Stimulated activated CD8-positive, alpha-beta memory T cell treated with anti-CD3 and anti-CD28 coated beads, Interleukin-4, amount 100 ng/mL, for 4 hours (primary cell): ENCODE data around the gene MYBPC2.
A peak's percentile ranks its signal among the peaks of the same experiment; 100 is the strongest.

ENCODE experiments used
- DNase-seq, 2 donors: peaks; one replicate each; pipeline ENCODE4 v3.0.0-alpha.2; 2020; ENCODE audit warnings: low read depth in 2 of 2, low spot score in 1 of 2

Gene MYBPC2

DNA sequence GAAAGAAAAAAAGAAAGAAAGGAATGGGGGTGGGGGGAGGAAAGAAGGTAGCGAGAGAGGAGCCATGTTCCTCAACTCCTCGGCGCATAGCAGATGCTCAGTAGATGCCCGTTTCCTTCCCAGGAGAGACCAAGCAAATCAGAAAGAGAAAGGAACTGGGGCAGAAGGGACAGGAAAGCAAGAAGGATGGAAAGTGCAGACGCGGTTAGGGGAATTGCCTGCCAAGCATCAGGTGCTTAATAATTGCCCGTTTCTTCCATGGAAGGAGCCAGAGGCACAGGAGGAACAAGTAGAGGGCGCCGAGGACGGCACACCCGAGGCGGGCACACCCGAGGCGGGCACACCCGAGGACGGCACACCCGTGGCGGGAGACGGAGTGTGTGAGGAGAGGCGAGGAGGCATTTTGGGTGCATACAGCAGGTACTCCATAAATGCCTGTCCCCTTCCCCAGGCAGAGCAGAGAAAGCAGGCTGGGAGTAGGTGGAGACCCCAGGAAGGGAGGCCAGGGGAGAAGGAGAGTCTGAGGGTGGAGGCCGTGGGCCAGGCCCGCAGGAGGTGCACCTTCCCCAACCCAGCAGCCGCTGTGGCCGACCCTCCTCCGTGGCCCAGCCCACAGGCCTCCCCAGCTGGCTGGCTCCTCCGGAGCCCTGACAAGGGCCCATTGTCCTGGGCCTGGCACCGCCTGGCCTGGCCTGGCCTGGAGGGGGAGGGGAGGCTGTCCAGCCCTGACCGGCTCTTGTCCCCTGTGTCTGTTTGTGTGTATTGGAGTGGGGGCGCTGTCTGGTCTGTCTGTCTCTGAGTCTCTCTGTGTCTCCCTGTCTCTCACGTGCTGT is 63.7 kb downstream of the MYBPC2 start:
- DNase-seq = no peak

GRCh38 chr19:50497022-50497405 is 64.3 kb downstream of the MYBPC2 start:
- no peak for DNase-seq

DNA sequence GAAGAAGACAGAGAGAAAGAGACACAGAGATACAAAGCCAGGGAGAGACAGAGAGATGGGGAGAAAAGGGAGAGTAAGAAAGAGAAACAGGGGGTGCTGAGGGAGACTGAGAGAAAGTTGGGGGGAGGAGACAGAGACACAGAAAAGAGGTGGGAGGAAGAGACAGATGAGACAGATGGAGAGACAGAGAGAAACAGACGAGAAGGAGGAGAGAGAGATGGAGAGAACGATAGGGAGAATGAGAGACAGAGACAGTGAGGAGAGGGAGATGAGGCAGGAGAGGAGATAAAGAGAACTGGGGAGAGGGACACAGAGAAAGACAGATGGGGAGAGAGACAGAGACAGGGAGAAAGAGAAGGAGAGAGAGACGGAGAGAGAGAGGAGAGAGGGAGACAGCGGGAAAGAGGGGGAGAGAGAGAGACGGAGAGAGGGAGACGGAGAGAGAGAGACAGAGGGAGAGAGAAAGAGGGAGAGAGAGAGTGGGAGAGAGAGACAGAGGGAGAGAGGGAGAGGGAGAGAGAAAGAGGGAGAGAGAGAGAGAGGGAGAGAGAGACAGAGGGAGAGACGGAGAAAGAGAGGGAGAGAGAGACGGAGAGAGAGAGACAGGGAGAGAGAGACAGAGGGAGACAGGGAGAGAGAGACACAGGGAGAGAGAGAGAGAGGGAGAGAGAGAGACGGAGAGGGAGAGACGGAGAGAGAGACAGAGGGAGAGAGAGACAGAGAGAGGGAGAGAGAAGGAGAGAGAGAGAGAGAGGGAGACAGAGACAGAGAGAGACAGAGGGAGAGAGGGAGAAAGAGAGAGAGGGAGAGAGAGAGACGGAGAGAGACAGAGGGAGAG is 65.7 kb downstream of the MYBPC2 start:
- no peak for DNase-seq

- DNase-seq = no peak
Measured at GRCh38 chr19:50500060-50500752, 67.5 kb downstream of the MYBPC2 start.

- no peak for DNase-seq
Measured at GRCh38 chr19:50500753-50501151, 68.1 kb downstream of the MYBPC2 start.

- DNase-seq = no peak
Measured at GRCh38 chr19:50501186-50501567, 68.5 kb downstream of the MYBPC2 start.

- DNase-seq = no peak
Measured at GRCh38 chr19:50501568-50502475, 69.1 kb downstream of the MYBPC2 start.

DNA sequence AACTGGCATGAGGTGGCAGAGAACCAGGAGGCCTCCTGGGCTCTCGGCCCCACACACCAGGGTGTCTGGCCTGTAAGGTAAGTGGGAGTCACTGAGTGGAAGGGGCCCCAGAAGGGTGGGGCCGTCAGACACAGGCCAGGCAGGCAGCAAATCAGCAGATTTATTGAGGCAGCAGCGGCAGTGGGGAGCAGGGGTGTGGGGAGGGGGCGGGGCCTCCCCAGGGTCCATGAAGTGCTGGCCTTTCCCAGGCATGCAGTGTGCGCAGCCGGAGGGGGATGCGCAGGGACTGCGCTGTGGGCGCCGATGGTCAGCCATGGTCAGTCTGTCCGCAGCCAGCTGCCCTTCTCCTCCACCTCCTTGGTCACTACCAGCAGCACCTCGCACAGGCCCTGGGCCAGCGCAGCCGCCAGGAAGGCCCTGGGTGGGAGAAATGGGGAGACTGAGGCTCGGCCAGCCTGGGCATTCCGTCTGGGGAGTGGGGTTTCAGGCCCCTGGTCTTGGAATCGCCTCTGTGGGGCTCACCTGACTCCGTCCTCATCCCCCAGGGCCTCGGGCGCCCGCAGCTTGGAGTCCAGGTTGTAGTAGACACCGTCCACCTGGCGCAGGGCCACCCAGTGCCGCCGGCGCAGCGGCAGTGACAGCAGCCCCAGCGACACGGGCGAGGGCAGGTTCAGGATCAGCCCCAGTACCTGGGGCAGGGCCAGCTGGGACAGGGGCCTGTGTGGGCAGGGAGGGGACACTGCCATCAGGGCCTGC is 73.3 kb downstream of the MYBPC2 start:
- DNase-seq = no peak

- no peak for DNase-seq
Measured at GRCh38 chr19:50506700-50507099, 74.0 kb downstream of the MYBPC2 start.

- DNase-seq = no peak
Measured at GRCh38 chr19:50507376-50507775, 74.7 kb downstream of the MYBPC2 start.

DNA sequence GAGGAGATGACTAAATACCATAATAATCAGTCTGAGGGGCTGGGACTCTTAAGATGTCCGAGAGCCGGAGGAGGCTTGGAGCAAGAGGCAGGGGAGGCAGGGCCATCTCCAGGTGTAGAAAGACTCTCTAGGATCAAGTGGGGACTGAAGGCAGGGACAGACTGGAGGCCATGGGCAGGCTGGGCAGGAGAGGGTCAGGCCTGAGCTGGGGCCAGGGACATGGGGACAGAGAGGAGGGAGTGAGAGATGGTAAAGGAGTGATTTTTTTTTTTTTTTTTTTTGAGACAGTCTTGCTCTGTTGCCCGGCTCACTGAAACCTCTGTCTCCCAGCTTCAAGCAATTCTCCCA is 76.1 kb downstream of the MYBPC2 start:
- no peak for DNase-seq

DNA sequence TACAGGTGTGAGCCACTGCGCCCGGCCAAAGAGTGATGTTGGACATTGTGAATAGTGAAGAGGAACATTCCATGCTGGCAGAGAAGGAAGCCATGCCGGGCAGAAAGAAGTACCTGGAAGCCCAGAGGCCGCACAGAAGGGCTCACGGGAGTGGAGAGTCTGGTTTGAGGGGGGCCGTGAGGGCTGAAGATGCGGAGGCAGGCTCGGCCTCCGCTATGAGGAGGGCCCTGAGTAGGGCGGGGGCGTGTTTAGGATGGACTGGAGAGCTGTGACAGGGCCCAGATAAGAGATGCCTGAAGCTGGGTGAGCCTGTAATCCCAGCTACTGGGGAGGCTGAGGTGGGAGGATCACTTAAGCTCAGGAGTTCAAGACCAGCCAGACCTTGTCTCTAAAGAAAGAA is 76.7 kb downstream of the MYBPC2 start:
- DNase-seq = no peak

GRCh38 chr19:50510121-50510670 is 77.5 kb downstream of the MYBPC2 start:
- DNase-seq = no peak

GRCh38 chr19:50510700-50511068 is 78.0 kb downstream of the MYBPC2 start:
- DNase-seq = no peak

DNA sequence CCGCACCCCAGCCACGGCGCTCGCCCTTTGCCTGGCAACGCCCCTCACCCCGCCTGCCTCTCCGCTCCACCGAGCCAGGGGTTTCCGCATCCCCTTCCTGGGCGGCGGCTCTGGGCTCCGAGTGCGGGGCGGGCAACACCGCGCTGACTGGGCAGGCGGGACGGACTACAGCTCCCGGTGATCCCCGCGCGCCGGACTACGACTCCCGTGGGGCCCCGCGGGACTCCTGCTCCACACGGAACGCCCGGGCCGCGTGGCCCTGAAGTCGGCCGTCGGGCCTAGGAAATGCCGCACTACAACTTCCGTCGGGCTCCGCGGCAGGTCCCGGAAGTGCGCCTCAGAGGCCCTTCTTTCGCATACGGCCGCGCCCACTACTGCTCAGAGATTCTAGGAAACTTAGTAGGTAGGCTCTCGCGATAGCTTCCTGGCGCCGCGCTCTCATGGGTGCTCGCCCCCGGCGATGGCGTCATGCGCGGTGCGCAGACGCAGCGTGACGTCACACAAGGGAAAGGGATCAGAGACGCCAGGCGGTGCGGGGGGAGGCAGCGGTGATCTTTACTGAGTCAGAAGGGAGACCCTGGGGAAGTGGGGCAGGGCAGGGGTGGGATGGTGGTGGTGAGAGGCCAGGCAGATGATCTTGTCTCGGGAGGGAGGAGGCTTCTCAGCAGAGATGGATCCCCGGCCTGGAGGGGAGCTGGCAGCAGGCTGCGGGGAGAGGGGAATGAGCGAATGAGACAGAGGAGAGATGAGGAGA is 78.6 kb downstream of the MYBPC2 start, which contains the start of gene JOSD2:
TSS of gene JOSD2 (minus strand) at position 123 of the 754 bp plus-strand sequence. CDS start 760 bp downstream, outside the sequence.
- DNase-seq = peak; percentile 89 to 94

- DNase-seq = no peak
Measured at GRCh38 chr19:50512112-50512998, 79.7 kb downstream of the MYBPC2 start.

GRCh38 chr19:50512999-50513745 is 80.5 kb downstream of the MYBPC2 start:
- no peak for DNase-seq
